CD4-positive, alpha-beta T cell treated with Interferon alpha-2 for 1 hour (primary cell): ENCODE measurements around the gene CDC6.
A peak's percentile ranks its signal among the peaks of the same experiment; 100 is the strongest.
"Not testable (repeated sequence)": the region's sequence is repeated elsewhere in the genome, so short reads cannot be mapped to it uniquely, and the experiment has no call there.

Source experiments
- DNase-seq, 2 donors: peaks; one replicate each; pipeline ENCODE4 v3.0.0-alpha.2; 2020 to 2022

CDC6 gene

DNA sequence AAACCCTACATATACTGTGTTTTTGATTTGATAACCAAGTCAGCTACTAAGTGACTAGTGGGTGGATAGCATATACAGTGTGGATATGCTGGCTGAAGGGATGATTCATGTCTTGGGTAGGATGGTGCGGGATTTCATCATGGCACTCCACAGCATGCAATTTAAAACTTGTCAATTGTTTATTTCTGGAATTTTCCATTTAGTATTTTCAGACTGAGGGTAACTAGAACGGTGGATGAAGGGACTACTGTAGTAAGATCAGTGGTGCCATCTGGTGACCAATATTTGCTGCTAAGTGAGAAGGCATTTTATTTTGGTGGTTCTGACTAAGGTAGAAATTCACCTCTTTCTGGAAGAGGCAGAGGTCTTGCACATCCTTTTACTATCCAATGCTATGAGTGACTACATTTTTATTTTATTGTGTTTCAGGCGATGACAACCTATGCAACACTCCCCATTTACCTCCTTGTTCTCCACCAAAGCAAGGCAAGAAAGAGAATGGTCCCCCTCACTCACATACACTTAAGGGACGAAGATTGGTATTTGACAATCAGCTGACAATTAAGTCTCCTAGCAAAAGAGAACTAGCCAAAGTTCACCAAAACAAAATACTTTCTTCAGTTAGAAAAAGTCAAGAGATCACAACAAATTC lies 3.1 kb downstream of the CDC6 start:
- peak; percentile 34 to 61 for DNase-seq

DNA sequence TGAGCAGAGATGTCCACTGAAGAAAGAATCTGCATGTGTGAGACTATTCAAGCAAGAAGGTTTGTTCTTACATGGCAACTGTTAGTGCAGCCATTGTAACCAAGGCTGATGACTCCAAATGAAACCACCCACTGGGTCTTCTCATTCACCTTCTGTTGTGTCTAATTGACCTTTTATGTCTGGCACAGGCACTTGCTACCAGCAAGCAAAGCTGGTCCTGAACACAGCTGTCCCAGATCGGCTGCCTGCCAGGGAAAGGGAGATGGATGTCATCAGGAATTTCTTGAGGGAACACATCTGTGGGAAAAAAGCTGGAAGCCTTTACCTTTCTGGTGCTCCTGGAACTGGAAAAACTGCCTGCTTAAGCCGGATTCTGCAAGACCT lies 3.6 kb downstream of the CDC6 start:
- no peak for DNase-seq

DNA sequence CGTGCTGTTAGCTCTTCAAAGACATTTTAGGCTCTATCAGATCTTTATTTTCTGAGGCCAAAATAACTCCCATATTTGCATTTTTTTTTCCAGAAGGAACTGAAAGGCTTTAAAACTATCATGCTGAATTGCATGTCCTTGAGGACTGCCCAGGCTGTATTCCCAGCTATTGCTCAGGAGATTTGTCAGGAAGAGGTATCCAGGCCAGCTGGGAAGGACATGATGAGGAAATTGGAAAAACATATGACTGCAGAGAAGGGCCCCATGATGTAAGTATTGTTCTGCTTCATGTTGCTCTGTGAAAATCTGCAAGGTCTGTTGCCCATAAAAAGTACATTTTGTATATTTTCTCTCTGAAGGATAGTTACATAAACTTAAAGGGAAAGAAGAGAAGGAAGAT lies 5.7 kb downstream of the CDC6 start:
- DNase-seq, result no peak

DNA sequence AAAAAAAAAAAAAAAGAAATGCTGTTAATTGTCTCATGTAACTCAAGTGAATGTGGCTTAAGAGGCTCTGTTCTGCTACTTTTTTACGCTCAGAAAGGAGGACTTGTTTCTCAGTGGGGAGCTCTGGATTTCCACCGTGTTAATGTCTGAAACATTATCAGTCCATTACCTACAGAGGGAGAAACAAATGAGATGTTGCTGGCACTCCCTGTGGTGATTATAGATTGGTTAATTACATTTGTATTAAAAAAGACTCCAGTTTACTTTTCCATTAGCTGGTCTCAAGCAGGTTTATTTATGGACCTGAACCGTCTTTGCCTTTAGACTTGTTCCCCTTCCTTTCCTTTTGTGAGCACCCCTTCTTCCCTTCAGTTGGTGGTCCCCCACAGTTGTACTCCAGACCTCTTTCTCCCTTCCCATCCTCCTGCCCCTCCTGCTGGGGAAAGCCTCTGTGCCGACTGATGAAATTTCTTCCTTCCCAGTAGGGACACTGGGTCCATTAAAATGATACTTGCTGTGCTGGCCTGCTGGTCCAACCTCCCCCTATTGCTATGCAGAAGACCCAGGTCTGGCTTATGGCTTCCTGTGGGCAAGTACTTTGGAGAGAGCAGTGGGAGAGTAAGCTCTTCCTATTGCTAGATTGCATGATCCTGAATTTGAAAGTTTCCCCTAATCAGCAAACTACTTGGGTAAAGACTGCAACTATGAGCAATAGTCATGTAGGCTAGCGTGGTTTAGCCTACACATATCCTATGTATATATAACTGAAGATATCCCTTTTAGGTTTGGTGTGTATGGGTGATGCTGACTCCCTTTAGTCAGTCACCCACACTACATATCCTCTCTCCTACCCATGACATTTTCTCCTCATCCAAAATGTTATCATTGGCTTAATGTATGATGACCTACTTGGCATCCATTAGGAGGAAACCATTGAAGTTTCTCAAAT lies 8.1 kb downstream of the CDC6 start:
- no peak for DNase-seq

DNA sequence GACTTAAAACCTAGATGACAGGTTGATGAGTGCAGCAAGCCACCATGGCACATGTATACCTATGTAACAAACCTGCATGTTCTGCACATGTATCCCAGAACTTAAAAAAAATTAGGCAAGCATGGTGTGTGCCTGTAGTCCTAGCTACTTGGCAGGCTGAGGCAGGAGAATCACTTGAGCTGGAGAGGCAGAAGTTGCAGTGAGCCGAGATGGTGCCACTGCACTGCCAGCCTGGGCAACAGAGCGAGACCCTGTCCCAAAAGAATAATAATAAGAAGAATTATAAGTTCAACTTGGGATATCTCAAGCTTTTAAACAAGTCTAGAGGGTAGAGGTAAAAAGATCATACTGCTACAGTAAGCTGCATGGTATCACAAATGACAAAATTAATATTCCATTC lies 9.8 kb downstream of the CDC6 start:
- no peak for DNase-seq

DNA sequence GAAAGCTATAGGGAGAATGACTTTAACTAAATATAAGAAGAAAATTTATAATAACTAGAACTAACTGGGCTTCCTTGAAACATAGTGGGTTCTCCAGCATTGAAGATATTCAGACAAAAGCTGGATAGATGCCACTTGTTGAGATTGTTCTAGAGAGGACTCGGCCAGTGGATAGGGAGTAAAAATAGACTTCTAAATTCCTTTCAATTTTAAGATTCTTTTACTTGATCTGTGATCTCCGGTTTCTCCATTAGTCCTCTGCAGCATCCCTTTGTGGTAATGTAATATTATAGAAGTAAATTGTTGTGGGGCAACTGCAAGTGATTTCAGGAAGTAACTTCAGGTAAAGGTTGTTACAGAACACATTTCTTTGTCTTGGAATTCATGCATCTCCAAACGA lies 11.0 kb downstream of the CDC6 start:
- no peak for DNase-seq

DNA sequence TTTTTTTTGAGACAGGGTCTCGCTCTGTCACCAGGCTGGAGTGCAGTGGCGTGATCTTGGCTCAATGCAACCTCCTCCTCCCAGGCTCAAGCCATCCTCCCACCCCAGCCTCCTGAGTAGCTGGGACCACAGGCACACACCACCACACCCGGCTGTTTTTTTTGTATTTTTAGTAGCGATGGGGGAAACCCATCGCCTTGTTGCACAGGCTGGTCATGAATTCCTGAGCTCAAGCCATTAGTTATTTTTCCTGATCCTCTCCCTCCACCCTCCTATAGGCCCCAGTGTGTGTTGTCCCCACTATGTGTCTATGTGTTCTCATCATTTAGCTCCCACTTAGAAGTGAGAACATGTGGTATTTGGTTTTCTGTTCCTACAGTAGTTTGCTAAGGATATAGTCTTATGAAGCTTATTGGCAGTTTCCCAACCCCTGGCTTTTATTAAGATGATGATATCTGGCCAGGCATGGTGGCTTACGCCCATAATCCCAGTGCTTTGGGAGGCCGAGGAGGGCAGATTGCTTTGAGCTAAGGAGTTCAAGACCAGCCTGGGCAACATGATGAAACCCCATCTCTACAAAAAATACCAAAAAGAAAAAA lies 11.6 kb downstream of the CDC6 start:
- not testable (repeated sequence) for DNase-seq

DNA sequence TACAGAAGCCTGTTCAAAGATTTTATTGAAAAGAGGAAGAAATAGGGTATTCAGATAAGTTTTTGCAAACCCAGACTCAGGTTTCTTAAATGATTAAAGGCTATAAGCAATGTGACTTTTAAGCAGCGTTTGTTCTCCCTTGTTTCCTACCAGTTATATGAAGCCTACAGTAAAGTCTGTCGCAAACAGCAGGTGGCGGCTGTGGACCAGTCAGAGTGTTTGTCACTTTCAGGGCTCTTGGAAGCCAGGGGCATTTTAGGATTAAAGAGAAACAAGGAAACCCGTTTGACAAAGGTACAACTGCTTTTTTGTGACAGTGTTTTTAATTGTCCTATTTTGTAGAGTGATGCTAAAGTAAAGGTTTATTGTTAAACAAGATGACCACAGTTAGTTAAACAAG lies 13.6 kb downstream of the CDC6 start:
- DNase-seq, result no peak

DNA sequence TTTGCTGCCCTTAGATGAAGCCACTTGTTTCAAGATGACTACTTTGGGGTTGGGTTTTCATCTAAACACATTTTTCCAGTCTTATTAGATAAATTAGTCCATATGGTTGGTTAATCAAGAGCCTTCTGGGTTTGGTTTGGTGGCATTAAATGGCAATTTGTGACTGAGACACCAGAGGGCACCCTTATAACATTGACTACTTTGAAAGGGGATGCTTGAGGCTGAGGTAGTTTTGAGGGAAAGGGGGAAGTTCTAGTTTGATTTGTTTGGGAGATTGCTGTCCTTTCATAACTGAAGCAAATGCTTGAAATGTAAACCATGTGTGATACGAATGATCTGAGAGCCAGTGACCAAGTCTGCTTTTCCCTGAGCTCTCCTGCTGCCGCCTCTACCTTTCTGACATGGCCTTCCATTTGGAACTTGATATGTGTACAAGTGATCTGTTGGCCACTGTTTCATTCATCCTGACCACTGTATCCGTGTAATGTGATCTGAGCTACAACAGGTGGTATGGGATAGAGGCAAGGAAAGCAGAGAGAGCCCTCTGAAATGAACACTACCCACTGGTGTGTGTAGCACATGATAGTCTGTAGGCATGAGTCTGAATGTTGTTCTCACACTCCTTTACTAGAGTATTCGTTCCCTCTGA lies 15.5 kb downstream of the CDC6 start:
- DNase-seq, result peak; percentile 72 to 82

DNA sequence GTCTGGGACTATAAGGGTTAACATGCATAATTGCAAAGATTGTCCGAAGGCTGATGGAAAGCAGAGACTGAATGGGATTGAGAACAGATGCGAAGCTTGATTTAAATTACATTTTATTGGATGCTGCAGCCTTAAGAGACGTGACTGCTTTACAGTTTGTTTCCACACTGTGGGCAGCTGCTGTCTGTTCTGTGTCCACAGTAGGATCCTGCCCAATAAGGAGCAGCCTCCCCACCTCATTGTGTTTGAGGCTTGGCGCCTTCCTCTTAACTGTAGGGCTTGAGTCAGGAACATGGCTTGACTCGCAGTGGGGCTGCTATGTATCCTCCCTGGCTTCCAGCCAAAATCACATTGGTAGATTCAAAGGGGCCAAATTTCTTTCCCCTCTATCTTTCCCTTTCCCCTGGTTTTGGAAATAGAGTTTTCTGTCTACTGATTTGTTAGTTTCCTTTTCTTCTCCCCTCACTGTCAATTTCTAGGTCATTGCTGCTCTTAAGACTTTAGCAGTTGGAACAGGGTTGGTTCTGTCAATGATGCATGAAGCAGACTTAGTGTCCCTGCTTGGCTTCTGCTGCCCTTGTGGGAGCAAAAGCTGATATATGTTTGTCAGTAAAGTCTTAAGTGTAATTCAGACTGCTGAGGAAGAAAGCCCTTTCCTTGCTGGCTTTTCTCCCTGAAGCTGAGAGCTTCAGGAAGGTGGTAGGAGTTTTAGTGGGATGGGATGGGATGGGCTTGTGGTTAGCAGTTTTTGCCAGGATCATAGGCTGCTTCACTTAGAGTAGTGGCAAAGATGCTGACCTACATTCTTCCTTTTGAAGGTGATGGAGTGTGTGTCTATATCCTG lies 16.3 kb downstream of the CDC6 start:
- DNase-seq, result no peak

DNA sequence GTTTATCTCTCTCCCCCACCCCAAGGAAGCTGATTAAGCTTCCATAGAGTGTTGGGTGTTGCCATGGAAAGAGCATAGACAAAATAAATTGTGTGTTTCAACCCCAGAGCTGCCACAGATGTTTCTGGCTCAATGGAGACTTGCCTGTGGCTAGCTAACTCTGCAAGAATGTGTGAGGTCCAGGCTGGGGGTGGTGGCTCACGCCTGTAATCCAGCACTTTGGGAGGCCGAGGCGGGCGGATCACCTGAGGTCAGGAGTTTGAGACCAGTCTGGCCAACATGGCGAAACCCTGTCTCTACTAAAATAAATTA lies 16.8 kb downstream of the CDC6 start:
- DNase-seq, result not testable (repeated sequence)

DNA sequence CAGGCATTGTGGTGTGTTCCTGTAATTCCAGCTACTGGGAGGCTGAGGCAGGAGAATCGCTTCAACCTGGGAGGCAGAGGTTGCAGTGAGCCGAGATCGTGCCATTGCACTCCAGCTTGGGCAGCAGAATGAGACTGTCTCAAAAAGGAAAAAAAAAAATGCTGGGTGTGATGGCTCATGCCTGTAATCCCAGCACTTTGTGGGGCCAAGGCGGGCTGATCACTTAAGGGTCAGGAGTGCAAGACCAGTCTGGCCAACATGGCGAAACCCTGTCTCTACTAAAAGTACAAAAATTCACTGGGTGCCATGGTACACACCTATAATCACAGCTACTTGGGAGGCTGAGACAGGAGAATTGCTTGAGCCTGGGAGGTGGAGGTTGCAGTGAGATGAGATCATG lies 17.2 kb downstream of the CDC6 start:
- not testable (repeated sequence) for DNase-seq

DNA sequence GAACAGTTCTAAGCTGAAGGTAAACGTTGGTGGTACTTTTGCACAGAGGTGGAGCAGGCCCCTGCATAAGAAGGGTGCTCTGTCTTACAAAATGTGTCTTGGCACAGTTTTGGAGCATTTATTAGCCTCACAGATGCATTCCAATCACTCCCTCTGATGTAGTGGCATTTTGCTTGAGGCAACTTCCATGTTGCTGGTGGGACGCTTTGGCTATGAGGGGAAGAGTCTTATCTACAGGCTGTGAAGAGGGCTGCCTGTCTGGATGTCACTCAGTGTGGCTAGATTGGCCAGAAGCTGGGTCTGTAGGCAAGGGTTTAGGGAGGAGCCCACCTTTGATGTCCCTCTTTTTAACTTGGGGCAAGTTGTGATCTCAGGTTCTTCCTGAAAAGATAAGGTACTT lies 18.7 kb downstream of the CDC6 start:
- no peak for DNase-seq

DNA sequence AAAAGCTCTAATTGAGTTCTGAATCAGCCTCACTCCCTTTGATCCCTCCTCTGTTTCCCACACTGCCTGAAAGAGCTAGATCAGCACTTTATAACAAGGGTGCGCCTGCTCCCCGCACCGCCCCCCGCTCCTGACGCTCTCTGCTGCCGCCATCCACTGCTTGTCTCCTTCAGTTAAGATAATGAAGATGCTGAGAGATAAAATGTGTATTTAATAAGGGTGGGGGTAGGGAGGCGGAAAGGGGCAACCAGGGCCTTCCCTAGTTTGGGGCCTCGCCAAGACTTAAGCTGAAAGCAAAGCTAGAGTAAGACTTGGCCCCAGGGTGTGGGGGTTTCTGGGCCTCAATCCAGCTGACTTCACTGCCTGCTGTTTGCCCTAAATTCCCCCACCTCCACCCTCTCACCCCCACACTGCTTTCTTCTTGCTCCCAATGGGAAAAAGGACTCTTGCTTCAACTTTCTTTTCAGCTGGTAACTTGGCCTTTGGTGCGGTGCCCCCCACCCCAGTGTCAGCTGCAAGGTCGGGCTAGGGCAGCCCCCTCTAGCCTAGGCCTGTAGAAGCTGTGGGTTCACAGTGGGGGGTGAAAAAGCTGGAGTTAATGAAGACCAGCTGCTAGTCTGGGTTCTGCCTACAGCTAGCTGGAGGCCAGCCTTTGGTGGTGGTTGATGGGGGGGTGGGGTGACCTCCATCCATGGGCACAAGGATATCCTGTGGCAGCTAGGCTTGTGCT lies 19.5 kb downstream of the CDC6 start:
- peak in 1 of 2 donors; percentile 27 for DNase-seq

DNA sequence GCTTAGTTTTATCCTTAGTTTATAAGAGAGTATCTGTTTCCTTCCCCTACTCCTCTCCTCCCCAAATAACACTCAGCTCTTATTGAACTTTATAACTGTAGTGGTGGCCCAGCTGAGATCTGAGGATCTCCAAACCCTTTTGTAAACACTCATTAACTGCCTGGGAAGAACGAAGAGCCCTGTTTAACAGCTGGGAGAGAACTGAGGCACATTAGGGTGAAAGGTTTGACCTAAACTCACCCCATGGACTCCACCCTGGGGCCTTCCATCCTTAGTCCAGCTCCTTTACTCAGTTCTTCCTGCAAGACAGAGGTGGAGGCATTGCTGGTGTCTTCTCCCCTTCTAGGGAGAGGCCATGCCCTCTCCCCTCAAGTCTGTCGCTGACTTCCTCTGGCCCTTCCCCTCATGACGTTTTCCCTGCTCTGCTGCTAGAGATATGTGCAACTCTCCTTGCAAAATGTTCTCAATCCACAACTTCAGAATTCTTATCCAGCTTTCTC lies 20.1 kb downstream of the CDC6 start:
- no peak for DNase-seq

DNA sequence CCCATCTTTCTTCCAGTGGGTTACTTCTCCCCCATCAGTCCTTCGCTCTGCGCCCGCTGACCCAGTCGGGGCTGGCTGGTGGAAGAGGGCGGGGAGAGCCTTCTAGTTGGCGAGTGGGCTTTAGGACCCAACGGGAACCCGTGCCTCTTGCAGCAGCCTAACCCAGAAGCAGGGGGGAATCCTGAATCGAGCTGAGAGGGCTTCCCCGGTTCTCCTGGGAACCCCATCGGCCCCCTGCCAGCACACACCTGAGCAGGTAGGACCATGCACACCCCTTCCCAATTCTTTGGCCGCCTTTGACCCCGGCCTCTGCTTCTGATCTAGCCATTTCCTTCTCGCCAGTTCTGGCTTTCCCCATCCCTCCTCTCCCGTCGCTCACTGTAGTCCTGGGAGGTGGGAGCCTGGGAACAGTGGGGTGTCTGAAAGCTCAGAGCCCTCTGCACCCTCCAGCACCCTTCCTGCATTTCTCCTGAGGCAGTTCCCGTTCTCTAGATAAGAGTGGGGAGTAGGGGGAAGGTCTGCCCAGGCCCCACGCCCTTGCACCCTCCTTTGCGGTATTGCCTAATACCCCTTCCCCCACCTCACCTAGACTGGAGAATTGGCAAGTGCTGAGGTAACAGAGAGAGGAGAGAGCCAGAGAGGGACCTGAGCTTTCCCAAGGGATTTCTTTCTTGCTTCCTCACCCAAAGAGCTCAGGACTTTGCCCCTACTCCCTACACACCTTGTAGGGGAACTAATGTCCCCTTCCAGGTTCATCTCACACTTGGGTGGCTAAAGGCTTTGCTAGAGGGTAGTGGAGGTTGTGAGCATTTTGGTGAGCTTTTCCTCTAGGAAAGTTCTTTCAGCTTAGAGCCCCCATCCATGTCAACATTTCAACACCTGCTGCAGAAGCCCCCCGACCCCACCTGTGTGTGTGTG lies 21.6 kb downstream of the CDC6 start, which contains the start of gene RARA:
RARA (plus strand) TSS at position 150 of the 918 bp plus-strand sequence. CDS start 22,039 bp downstream, outside the sequence.
- peak in 1 of 2 donors; percentile 27 for DNase-seq

DNA sequence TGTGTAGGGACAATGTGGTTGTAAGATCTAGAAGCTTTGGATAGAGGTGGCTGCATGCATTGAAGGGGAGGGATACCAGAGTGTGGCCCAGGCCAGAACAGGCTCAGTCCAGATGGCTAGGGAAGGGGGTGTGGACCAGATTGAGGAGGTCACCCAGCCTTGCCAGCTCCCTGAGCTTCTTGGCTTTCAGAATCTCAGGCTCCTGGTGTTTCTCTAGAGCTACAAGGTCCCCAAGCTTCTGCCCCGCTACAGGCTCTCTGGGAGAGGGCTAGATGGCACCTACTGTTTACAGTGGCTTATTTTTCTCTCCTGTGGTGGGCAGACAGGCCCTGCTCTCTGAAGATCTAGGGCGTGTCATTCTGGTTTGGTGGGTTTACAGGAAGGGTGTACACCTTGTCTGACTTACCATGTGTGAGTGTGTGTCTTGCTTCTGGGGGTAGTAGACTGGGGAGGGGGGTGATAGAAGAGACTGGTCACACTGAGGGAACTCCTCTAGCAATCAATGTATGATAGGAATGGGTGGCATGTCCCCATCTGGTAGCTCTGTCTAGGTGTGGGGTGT lies 22.4 kb downstream of the CDC6 start:
- DNase-seq, result peak in 1 of 2 donors; percentile 31

DNA sequence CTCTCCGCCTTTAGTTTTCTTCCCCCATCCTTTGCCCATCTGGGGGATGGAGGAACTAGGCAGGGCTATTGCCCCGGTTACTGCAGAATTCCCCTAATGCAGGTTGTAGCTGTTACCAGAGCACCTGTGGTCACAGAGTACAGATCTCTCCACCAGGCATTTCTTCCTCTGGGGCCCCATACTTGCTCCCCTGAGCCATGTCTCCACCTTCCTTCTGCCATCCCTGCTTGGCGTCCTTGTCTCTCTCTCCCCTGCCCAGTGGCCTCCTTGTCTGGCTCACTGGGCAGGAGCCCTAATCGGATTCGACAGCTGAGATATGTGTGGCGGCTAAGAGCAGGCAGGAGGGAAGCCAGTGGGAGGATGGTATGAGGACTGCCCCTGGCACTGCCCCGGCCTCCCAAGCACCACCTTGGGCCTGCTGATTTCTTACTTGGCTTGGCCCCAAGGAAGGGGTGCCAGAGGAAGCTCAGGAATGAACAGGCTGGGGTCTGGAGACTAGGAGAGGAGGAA lies 23.3 kb downstream of the CDC6 start:
- no peak for DNase-seq

DNA sequence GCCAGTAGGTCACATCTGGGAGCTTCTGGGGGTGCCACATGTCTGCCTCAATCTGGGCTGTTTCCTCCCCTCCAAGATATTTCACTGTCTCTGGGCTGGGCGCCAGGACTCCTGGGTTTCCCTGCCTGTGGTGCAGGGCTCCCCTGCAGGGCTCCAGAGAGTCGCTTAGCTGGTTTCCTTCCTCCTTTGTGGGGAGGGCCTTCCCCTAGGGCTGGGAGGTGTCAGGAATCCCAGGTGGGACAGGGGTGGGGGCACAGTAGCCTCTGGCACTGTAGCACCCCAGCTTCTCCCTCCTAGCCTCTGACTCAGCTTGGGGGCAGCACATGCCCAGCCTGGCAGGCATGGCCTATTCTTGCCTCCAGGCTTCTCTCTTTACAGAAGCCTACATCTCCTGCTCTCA lies 23.9 kb downstream of the CDC6 start:
- no peak for DNase-seq
